ENCODE data around the gene CD58. TPM values are rescaled to one million over a fixed set of nuclear protein-coding genes. Genes with fewer than 3 reads are reported as not detected.

The CD58 gene
- total and polyA plus RNA-seq, 9 of the 15 experiments (the other 6 are each of a cell fraction or from before 2014, with no cell fraction given), result 18.1 to 113 (median 37.4) TPM

DNA sequence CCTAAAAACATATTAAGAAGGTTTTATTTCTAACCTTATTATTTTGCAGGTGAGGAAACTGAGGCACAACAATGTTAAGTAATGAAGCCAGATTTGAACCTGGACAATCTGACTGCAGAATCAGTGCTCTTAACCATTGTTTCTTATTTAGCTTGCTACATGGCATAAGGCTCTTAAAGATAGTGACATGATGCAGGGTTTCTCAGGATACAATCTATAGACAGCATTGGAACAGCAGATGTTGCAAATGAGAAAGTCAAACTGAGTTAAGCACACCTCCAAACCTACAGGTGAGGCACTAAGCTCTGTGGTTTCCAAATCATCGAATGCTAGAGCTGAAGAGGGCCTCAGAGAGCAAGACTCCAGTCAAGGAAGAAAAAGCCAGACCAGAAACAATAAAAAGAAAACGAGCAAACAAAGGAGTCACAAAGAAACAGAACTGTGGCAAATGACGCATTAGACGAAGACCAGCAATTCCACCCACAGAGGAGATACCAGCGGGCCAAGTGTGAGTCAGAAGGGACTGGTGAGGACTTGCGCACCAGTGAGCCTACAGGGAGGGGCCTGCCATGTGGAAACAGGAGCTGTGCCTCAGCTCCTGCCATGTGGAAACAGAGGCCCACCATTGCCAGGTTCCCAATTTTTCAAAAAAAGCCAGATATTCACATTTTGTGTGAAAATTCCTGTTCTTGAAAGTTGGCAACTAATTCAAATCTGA is 14.4 kb downstream of the CD58 start (continued):
- TF ChIP-seq, protein P1, sequence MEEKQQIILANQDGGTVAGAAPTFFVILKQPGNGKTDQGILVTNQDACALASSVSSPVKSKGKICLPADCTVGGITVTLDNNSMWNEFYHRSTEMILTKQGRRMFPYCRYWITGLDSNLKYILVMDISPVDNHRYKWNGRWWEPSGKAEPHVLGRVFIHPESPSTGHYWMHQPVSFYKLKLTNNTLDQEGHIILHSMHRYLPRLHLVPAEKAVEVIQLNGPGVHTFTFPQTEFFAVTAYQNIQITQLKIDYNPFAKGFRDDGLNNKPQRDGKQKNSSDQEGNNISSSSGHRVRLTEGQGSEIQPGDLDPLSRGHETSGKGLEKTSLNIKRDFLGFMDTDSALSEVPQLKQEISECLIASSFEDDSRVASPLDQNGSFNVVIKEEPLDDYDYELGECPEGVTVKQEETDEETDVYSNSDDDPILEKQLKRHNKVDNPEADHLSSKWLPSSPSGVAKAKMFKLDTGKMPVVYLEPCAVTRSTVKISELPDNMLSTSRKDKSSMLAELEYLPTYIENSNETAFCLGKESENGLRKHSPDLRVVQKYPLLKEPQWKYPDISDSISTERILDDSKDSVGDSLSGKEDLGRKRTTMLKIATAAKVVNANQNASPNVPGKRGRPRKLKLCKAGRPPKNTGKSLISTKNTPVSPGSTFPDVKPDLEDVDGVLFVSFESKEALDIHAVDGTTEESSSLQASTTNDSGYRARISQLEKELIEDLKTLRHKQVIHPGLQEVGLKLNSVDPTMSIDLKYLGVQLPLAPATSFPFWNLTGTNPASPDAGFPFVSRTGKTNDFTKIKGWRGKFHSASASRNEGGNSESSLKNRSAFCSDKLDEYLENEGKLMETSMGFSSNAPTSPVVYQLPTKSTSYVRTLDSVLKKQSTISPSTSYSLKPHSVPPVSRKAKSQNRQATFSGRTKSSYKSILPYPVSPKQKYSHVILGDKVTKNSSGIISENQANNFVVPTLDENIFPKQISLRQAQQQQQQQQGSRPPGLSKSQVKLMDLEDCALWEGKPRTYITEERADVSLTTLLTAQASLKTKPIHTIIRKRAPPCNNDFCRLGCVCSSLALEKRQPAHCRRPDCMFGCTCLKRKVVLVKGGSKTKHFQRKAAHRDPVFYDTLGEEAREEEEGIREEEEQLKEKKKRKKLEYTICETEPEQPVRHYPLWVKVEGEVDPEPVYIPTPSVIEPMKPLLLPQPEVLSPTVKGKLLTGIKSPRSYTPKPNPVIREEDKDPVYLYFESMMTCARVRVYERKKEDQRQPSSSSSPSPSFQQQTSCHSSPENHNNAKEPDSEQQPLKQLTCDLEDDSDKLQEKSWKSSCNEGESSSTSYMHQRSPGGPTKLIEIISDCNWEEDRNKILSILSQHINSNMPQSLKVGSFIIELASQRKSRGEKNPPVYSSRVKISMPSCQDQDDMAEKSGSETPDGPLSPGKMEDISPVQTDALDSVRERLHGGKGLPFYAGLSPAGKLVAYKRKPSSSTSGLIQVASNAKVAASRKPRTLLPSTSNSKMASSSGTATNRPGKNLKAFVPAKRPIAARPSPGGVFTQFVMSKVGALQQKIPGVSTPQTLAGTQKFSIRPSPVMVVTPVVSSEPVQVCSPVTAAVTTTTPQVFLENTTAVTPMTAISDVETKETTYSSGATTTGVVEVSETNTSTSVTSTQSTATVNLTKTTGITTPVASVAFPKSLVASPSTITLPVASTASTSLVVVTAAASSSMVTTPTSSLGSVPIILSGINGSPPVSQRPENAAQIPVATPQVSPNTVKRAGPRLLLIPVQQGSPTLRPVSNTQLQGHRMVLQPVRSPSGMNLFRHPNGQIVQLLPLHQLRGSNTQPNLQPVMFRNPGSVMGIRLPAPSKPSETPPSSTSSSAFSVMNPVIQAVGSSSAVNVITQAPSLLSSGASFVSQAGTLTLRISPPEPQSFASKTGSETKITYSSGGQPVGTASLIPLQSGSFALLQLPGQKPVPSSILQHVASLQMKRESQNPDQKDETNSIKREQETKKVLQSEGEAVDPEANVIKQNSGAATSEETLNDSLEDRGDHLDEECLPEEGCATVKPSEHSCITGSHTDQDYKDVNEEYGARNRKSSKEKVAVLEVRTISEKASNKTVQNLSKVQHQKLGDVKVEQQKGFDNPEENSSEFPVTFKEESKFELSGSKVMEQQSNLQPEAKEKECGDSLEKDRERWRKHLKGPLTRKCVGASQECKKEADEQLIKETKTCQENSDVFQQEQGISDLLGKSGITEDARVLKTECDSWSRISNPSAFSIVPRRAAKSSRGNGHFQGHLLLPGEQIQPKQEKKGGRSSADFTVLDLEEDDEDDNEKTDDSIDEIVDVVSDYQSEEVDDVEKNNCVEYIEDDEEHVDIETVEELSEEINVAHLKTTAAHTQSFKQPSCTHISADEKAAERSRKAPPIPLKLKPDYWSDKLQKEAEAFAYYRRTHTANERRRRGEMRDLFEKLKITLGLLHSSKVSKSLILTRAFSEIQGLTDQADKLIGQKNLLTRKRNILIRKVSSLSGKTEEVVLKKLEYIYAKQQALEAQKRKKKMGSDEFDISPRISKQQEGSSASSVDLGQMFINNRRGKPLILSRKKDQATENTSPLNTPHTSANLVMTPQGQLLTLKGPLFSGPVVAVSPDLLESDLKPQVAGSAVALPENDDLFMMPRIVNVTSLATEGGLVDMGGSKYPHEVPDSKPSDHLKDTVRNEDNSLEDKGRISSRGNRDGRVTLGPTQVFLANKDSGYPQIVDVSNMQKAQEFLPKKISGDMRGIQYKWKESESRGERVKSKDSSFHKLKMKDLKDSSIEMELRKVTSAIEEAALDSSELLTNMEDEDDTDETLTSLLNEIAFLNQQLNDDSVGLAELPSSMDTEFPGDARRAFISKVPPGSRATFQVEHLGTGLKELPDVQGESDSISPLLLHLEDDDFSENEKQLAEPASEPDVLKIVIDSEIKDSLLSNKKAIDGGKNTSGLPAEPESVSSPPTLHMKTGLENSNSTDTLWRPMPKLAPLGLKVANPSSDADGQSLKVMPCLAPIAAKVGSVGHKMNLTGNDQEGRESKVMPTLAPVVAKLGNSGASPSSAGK (IDR thresholded peaks at IDR 0.05), result peak; percentile 84
- TF ChIP-seq ZNF589 (CRISPR knock-in tag; IDR thresholded peaks at IDR 0.05; ENCODE audit: low read depth) (no peak), MITF (IDR thresholded peaks at IDR 0.05) (no peak), ETV1 (tag; conservative IDR thresholded peaks at IDR 0.05; ENCODE audit: low read depth) (no peak), ZSCAN29 (IDR thresholded peaks at IDR 0.05) (no peak), NR2C1 (IDR thresholded peaks at IDR 0.05) (no peak), NR2C1 (tag; IDR thresholded peaks at IDR 0.05) (no peak), NFXL1 (CRISPR knock-in tag; IDR thresholded peaks at IDR 0.05) (no peak), TCF7L2 (IDR thresholded peaks at IDR 0.05; ENCODE audit: low read depth, low read length) (no peak), PHF21A (IDR thresholded peaks at IDR 0.05; ENCODE audit: borderline replicate concordance, low read depth) (no peak), RHOXF2B (CRISPR knock-in tag; conservative IDR thresholded peaks at IDR 0.05) (no peak), DPF2 (IDR thresholded peaks at IDR 0.05) (peak; percentile 89), ZNF584 (CRISPR knock-in tag; IDR thresholded peaks at IDR 0.05; ENCODE audit: low read depth) (no peak), EP400 (IDR thresholded peaks at IDR 0.05) (peak; percentile 57; the same call in 1 of the 2 replicates)
- TF ChIP-seq, protein P2, sequence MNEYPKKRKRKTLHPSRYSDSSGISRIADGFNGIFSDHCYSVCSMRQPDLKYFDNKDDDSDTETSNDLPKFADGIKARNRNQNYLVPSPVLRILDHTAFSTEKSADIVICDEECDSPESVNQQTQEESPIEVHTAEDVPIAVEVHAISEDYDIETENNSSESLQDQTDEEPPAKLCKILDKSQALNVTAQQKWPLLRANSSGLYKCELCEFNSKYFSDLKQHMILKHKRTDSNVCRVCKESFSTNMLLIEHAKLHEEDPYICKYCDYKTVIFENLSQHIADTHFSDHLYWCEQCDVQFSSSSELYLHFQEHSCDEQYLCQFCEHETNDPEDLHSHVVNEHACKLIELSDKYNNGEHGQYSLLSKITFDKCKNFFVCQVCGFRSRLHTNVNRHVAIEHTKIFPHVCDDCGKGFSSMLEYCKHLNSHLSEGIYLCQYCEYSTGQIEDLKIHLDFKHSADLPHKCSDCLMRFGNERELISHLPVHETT (CRISPR knock-in tag; conservative IDR thresholded peaks at IDR 0.05 in 1 of 2, IDR thresholded peaks at IDR 0.05 in 1 of 2), result no peak
